ENCODE results near the gene IARS1.
A peak's percentile ranks its signal among the peaks of the same experiment; 100 is the strongest.

Gene IARS1

GRCh38 chr9:92308893-92309292 lies 15.4 kb upstream of the IARS1 start:
- no peak overlapping the region for H3K4me3 ChIP-seq (ENCODE audit: low read depth, low read length)
- TF ChIP-seq, protein P1, sequence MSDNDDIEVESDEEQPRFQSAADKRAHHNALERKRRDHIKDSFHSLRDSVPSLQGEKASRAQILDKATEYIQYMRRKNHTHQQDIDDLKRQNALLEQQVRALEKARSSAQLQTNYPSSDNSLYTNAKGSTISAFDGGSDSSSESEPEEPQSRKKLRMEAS (IDR thresholded peaks at IDR 0.05; ENCODE audit: low read depth, low read length): no peak
- no peak for TF ChIP-seq MYC (IDR thresholded peaks at IDR 0.05; ENCODE audit: low read depth, low read length)
- TF ChIP-seq, protein P2, sequence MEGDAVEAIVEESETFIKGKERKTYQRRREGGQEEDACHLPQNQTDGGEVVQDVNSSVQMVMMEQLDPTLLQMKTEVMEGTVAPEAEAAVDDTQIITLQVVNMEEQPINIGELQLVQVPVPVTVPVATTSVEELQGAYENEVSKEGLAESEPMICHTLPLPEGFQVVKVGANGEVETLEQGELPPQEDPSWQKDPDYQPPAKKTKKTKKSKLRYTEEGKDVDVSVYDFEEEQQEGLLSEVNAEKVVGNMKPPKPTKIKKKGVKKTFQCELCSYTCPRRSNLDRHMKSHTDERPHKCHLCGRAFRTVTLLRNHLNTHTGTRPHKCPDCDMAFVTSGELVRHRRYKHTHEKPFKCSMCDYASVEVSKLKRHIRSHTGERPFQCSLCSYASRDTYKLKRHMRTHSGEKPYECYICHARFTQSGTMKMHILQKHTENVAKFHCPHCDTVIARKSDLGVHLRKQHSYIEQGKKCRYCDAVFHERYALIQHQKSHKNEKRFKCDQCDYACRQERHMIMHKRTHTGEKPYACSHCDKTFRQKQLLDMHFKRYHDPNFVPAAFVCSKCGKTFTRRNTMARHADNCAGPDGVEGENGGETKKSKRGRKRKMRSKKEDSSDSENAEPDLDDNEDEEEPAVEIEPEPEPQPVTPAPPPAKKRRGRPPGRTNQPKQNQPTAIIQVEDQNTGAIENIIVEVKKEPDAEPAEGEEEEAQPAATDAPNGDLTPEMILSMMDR (IDR thresholded peaks at IDR 0.05; ENCODE audit: low read depth, low read length): no peak
- no peak for TF ChIP-seq POLR2A (IDR thresholded peaks at IDR 0.05; ENCODE audit: extremely low read depth, insufficient read length)
- DNase-seq (ENCODE audit: low read depth): no peak

DNA sequence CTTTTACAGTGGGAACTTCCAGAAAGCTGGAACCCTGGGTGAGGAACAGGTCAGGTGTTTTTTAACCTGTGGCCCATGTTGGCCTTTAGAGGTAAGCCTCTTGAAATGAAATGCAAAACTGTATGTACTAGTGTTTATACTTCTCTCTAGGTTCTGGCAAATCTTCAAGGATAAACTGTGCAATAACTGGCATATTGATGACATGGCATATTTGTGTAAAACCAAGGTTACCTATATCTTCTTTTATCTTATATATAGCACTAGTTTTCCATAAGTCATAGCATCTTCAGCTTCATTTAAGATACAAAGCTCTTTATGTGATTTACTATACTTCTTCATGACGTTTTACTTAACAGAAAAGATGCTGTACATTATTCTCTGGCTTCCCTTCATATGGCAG lies 7.4 kb upstream of the IARS1 start:
- no peak overlapping the region for H3K4me3 ChIP-seq (ENCODE audit: low read depth, low read length)
- no peak for DNase-seq (ENCODE audit: low read depth)
- TF ChIP-seq, protein P1 (IDR thresholded peaks at IDR 0.05; ENCODE audit: low read depth, low read length): no peak
- TF ChIP-seq POLR2A (IDR thresholded peaks at IDR 0.05; ENCODE audit: extremely low read depth, insufficient read length): no peak
- no peak for TF ChIP-seq MYC (IDR thresholded peaks at IDR 0.05; ENCODE audit: low read depth, low read length)
- TF ChIP-seq, protein P2 (IDR thresholded peaks at IDR 0.05; ENCODE audit: low read depth, low read length): no peak

GRCh38 chr9:92299116-92299515 lies 5.6 kb upstream of the IARS1 start:
- no peak overlapping the region for H3K4me3 ChIP-seq (ENCODE audit: low read depth, low read length)
- peak; percentile 16 for DNase-seq (ENCODE audit: low read depth)
- TF ChIP-seq MYC (IDR thresholded peaks at IDR 0.05; ENCODE audit: low read depth, low read length) (no peak), POLR2A (IDR thresholded peaks at IDR 0.05; ENCODE audit: extremely low read depth, insufficient read length) (no peak)
- TF ChIP-seq, protein P2 (IDR thresholded peaks at IDR 0.05; ENCODE audit: low read depth, low read length): no peak
- TF ChIP-seq, protein P1 (IDR thresholded peaks at IDR 0.05; ENCODE audit: low read depth, low read length): no peak

- TF ChIP-seq, protein P1 (IDR thresholded peaks at IDR 0.05; ENCODE audit: low read depth, low read length): no peak
- TF ChIP-seq POLR2A (IDR thresholded peaks at IDR 0.05; ENCODE audit: extremely low read depth, insufficient read length) (no peak), MYC (IDR thresholded peaks at IDR 0.05; ENCODE audit: low read depth, low read length) (no peak)
- TF ChIP-seq, protein P2 (IDR thresholded peaks at IDR 0.05; ENCODE audit: low read depth, low read length): no peak
- DNase-seq (ENCODE audit: low read depth): no peak
- H3K4me3 ChIP-seq (ENCODE audit: low read depth, low read length): no peak overlapping the region
Observed at GRCh38 chr9:92298036-92298435, 4.5 kb upstream of the IARS1 start.

- H3K4me3 ChIP-seq (ENCODE audit: low read depth, low read length): no peak overlapping the region
- DNase-seq (ENCODE audit: low read depth): no peak
- TF ChIP-seq, protein P2 (IDR thresholded peaks at IDR 0.05; ENCODE audit: low read depth, low read length): no peak
- TF ChIP-seq POLR2A (IDR thresholded peaks at IDR 0.05; ENCODE audit: extremely low read depth, insufficient read length) (no peak), MYC (IDR thresholded peaks at IDR 0.05; ENCODE audit: low read depth, low read length) (no peak)
- TF ChIP-seq, protein P1 (IDR thresholded peaks at IDR 0.05; ENCODE audit: low read depth, low read length): no peak
Observed at GRCh38 chr9:92297611-92298010, 4.1 kb upstream of the IARS1 start.
